NOMO-1 treated with dmso at 0.1 percent for 144 hours (cell line): ENCODE results near the gene EDAR.

ENCODE experiments used
- DNase-seq: peaks from one replicate; lab custom pipeline; 2025; ENCODE audit not compliant: unreplicated experiment; lab: John Stamatoyannopoulos, UW

Gene EDAR

DNA sequence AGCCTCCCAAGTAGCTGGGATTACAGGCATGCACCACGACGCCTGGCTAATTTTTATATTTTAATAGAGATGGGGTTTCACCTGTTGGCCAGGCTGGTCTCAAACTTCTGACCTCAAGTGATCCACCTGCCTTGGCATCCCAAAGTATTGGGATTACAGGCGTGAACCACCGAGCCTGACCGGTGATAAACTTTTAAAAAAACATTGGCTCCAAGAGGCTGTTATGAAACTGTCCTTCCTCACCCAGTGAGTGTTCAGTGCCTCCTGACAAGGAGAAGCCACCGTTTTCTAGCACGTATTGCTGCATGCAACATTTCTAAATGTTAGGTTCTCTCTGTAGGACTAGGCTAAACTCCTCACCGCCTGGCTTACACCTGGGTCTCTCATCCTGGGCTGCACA, 63.3 kb downstream of the EDAR start:
- no peak for DNase-seq

DNA sequence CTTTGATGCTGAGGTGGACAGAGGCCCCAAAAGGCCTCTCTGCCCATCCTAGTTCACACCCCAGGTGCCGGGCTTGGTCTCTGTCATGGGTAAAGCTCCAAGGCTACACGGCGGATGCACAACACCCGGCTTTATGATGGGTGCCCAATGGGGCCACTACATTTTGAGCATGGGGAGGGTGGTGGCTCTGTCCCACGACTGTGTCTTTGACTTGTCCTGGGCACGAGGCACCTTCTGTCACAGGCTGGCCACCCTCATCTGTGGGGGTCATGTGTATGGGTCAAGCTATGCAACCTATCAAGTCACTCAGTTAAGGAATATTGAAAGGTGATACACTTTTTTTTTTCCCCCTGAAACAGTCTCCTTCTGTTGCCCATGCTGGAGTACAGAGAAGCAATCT, 63.7 kb downstream of the EDAR start:
- no peak for DNase-seq

DNA sequence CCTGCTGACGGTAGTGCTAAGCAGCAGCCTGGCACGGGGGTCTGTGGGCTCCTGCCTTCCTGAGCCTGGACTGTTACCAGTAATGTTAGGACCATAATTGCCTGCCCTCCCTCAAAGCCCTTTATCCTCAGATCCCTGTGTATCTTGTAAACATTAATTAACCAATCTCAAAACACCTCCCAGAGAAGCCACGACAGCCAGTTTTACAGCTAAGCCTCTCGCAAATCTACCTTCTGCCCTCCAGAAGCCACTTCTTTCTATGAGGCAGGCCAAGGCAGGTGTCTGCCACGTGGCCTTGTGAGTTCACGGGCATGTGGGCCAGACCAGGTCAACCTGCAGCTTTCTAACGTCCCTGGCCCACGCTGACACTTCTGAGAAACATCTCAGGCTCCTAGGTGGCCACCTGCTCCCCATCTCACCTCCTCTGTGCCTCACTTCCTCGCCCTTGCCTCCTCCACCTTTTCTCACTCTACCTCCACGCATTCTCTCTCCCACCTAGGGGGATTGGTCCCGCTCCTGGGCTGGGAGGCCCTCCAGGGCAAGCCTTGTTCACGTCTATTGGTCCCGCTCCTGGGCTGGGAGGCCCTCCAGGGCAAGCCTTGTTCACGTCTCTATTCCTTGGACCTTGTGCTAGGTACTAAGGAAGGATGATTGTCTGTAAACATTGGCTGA, 64.3 kb downstream of the EDAR start:
- DNase-seq: no peak

DNA sequence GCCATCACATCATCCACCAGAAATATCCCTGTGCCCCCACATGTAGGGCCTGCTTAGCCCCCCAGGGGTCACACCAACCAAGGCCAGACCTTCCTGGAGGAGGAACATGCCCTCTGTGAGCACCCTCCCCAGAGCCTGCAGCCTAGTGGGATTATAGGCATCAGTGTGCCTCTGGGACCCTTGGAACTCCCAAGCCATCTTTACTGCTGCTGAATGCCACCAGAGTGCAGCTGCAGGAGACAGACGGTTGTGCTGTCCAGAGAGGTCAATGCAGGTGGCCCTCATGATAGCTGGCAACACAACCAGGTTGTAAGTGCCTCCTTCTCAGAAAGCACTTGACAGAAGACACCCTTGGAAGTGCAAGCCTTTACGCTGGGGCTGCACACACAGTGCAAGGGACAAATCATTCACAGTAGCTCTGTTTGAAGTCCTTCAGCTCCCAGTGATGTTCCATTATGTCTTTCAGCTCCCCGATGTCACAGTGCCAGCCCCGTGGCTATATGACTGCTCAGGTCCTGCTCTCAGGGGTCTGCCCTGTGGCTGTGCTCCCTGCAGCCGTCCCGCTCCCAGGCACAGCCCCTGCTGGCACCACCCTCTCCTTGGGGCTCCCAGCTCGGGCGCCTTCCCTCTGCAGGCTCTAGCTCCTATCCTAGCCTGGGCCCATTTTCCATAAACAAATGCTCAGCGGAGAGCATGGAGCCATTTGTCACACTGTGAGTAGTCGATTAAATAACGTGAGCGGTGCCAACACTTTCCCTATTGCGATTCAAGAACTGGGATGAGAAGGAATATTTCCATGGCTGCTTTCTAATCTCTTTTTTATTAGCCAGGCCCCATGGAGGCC, 65.1 kb downstream of the EDAR start:
- DNase-seq: no peak

DNA sequence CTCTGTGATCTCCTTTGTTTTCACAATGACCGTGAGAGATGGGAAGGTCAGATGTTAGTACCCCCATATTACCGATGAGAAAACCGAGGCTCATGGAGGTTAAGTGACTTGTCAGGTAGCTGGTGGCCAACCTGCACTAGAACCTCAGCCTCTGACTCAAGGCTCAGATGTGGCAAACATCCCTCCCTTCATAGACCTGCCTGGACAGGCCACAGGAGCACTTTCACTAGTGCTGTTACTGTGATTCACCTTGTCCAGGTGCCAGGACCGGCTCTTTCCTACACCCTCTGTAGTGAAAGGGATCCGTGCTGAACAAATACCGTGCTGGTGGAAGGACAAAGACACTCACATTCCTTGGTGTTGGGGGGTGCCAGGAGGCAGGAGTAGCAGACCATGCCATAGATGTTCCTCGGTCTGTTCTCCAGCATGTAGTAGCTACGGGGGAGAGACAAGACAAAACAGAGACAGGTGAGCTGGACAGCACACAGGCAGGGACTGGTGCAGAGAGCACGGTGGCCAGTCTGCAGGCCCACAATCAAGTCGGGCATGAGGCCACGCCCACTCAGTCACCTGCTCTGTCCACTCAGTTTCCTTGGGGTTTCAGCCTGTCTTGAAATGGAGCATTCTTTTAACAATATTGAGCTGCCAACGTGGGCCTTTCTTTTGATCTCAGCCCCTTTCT, 65.9 kb downstream of the EDAR start:
- DNase-seq: no peak

DNA sequence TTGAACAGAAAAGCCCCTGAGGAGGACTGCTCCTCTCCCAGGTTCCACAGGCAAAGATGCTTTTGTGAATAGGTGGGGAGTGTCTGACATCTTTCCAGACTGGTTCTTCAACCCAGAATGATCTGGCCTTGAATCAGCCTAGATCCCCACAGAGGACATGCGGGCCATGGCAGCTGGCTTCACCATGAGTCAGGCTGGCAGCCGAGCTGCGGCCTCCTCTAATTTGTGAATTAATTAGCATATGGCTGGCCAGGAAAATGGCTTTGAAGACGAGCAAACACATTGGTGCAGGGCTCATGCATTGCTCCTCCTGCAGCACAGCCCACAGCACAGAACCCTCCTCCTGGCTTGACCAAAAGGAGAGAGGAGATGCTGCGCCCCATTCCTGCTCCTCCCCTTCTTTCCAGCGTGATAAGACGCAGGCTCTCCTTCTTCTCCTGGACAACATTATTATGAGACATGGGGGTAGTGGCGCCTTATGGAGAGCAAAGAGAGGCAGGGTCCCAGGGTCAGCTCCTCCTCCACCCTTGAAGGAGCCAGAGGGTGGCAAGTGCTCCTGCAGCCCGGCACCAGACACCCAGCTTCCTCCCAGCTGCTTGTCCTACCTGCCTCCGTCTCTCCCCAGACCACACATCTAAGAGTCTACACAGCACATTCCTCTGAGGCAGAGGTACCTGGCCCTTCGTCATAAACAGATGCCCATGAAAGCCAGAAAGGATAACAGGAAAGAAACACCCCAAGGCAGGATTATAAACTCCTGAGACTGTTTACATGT, 66.7 kb downstream of the EDAR start:
- no peak for DNase-seq

DNA sequence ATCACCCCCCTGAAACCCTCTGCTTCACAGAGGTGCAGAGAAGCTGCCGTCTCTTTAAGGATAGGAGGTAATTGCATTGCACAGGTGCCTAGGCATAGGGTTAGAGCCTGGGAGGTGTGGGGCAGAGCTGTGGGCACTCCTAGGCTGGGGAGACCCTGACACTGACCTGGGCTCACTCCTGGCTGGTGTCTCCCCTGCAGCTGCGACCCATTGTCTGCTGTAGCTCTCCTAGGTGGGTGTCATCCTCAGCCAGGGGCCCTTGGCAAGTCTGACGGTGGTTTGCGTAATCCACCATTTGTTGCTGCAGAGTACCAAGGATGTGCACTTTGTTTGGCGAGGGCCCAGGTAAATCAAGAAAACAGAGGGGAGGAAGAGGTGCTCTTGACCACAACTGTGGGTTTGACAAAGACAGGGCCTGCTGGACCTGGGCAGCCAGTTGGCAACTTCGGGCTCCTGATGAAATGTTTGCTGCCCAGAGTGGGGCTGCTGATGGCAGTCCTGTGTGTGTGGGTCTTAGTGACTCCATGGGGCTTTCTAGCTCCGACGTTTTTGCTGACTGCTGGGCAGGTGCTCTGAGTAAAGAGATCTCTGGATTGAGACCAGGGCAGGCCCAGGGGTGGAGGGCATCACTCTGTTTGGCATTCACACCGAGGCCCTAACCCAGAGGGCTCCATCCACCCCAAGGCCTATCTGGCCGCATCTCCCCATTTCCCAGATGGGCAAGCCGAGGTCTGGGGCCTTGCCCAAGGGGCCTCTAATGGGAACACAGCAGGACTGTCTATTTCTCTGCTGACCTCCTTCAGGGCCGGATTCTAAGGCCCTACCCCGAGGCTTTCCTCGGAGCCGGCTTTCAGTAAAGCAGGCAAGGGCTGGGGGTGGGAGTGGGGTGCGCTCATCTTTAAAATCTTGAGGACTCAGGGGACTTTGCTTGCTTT, 67.7 kb downstream of the EDAR start:
- DNase-seq: no peak

DNA sequence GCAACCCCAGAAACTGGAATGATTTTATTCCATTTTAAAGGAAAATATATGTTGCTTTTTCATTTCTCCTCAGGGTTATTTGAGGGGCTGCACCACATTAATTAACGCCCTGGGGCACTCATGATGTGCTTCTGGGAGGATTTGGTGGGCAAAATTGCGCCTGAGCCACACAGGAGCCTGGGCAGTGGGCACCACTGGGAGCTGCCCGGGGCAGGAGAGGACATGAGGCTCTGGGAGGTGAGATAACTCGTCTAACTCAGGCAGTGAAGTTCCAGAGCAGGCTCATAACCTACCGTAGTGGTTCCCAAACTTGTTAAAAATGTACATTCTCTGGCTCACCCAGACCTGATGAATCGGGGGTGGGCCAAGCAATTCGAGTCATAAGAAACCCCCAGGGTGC, 68.3 kb downstream of the EDAR start:
- DNase-seq: no peak

DNA sequence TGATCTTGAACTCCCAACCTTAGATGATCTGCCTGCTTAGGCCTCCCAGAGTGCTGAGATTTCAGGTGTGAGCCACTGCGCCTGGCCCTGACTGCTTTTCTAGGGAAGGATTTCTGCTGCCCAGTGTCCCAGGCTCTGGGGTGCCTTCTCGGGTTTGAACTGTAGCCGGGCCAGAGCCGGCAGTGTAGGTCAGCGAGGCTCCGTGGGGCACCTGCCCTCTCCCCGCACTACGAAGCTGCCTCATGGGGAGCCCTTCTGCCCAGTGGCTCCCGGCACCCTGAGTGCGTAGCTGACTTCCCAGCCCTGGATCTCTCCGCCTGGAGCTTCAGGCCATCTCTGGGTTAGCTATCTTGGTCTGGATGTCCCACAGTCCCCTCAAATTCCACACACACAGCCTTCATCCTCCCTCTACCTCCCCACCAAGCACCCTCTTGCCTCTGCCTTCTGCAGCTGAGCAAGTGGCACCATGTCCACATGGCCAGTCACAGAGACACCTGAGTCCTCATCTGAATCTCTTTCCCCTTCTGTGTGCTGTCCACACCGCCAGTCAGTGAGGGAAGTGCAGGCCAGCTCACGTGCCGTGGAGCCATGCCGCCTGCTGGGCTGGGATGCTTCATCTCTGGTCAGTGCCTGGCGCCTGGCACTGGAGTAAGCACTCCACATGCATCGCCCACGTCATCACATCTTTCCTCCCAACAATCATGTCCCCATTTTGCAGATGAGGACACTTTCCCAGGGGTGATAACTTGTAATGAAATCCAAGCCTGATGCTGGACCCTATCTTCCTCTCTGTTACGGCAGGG, 69.2 kb downstream of the EDAR start:
- no peak for DNase-seq

DNA sequence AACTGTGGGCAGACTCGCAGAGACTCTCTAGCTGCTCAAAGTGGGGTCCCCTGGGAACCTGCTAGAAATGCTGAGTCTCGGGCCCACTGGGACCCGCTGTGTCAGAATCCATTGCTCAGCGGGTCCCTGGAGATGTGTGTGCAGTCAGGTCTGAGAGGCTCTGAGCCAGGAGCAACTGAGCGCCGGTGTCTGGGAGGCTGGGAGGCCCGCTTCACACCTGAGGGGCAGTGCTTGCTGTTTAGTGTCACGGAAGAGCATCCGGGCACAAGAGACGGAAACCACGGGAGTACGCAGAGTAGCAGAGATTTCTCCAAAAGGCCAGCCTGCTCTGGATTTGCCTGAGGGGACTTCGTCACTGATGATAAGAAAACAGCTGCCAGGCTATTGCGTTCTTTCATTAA, 70.1 kb downstream of the EDAR start:
- DNase-seq: no peak

DNA sequence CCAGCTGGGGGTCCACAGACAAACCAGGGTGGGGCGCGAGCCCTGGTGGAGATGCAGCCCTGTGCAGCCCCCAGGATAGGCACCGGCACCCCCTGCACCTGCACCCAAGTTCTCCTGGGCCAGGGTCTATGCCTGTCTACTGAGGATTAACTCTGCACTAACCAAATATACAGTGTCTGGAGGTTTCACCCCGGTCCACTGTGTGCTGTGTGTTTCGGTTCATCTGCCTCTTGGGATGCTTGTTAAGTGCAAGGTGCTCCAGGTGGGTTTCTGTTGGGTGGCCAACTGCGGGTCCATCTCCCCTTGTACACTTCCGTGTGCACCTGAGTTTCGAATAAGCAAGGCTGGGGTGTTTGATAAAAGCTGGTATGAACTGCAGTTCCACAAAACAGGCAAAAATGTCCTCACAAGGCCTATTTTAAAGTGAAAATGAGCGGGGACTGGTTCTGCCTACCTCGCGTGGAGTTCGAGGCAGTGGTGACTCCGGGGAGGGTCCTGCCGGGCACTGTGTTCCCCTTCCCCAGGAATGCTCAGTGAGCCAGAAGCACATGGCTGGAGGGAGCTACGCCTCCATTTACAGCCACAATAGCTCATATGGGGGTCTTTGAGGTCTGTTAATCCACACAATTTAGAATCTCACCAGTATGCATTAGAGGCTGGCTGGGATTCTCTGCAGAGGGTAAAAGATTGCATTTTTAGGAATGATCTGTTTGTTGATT, 70.7 kb downstream of the EDAR start:
- no peak for DNase-seq

DNA sequence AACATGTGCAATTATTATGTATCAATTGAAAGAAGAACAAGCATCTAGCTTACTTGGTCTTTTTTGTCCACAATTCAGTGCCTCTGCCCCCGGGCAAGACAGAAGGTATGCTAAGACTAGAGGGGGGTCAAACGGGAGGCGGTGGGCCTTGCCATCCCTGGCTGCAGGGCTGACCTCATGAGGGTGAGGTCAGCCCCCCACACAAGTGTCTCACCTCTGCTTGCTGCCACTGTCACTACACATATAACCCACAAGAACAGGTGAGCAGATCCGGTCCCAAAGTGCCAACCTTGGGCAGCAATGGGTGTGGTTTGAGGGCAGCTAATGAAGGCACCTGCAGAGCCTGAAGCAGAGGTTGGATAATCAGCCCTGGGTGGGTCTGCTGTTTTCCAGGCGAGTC, 71.5 kb downstream of the EDAR start:
- DNase-seq: no peak

DNA sequence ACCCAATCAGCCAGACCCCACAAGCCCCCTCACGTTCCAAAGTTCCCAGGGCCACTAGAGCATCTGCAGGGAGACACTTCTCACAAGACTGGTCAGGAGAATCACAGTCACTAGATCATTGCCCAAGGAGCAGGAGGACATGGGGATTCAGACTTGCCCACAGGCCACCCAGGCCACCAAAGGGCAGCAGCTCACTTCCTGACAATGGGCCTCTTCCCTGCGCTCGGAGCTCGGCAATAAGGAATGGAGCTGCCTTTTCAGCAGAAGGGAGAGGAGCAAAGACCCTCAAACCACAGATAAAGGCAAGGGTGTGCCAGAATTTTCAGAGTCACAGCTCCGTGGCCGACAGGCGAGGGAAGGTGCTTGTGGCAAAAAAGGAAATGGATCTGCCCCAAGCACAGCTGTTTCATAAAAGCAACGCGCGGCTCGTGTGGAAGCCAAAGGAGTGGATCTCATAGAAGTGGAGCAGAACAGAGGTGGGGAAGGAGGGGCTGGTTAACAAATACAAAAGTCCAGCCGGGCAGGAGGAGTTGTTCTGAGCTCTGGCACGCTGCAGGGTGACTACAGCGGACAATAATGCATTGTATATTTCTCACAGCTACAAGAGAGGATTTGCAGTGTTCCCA, 72.1 kb downstream of the EDAR start:
- DNase-seq: no peak

DNA sequence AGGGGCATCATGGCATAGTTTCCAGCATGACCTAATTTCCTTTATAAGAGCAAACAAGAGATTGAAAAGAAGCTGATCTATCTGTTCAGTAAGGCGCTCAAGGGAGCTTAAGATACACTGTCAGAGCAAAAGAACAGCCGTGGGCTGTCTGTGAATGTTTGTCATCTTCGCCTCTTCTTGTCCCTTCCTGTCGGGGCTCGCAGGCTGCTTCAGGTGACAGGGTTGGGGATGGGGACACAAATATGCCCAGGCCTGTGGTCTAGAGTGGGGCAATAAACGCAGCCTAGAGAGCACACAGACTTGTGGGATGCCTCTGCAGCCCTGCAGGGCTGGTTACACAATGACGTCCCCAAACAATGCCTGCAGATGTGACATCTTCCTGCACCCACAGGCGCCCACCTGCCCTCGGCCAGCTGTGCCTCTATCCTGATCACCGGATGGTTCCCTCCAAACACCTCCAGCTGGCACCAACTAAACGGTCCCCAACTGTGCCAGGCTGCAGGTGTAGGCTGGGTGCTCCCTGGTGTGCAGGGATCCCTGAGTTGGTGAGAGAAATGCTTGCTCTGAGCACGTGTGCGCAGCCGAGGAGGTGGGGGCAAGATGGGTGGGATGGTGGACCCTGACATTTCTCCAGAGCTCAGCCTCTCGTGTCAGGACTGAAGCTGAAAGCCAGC, 72.8 kb downstream of the EDAR start:
- no peak for DNase-seq

DNA sequence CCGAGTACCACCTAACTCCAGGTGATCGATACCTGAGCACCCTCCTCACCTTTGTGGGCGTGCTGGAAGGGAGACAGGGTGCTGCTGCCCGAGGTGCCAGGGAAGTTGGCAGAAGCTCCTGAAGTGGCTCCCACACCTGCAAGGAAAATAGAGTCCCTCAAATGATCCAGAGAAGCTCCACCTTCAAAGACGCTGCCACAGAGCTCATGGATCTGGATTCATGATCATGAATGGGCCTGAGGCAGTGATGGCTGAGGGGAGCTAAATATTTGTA, 76.5 kb downstream of the EDAR start:
- no peak for DNase-seq

DNA sequence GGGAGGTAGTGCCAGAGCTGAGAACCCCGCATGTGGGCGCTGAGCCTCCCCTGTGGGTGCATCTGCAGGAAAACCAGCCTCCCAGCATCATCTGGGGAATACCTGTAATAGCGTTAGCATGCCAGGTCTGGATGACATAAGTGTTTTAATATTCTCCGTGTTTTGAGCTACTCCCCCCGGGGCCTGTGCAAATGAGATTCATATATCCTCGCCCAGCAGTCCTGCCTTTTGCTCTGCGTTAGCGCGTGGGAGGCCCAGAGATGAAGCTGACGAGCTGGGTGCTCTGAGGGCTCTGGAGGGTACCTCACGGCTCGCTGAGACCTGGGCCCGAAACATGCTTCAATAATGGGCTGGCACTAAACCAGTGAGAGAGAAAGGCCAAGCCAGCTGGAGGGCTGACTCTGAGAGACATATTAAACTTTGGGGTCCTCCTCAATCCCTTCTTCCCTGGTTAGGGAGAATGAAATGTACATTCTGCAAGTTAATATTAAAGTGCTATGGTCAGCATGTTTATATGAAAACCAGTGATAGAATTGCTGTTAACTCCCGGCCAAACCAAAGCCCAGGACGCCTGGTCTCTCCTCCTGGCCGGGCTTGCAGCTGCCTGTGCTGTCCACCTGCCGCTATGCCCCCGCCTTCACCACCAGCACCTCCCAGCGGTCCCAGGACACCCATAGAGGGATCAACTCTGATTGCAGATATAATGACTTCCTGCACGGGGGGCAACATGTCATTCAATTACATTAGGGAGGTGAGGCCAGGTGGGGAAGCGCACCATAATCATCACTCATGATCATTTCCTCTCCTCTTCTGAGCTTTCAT, 77.0 kb downstream of the EDAR start:
- DNase-seq: no peak

DNA sequence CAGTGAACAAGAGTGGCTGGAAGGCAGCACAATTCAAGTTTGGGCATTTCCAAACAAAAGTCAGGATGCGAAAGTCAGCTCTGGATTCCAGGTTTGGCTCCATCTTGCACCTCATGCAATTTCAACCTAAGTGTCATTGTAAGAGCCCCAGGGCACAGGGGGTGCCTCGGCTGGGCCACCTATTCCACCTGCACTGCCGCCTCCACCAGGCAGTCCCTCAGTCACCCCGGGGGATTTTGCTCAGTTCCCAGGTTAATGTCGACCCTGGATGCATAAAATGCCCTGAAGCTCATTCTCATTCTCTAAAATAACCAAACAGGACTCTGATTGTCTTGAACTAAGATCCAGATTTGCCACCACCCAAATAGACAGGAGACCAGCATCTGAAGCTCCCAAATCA, 77.6 kb downstream of the EDAR start:
- DNase-seq: no peak
